ENCODE data around the gene DEK.
"Not testable (repeated sequence)": the region's sequence is repeated elsewhere in the genome, so short reads cannot be mapped to it uniquely, and the experiment has no call there.

Gene DEK

GRCh38 chr6:18187701-18188100 lies 76.6 kb downstream of the DEK start:
- no peak for DNase-seq

GRCh38 chr6:18186540-18187250 lies 77.6 kb downstream of the DEK start:
- DNase-seq = no peak

- no peak for DNase-seq
These were observed 78.3 kb downstream of the DEK start for GRCh38 chr6:18186033-18186432.

- DNase-seq = no peak
These were observed 78.7 kb downstream of the DEK start for GRCh38 chr6:18185624-18186023.

GRCh38 chr6:18183766-18184165 lies 80.6 kb downstream of the DEK start:
- DNase-seq = no peak

- no peak for DNase-seq
These were observed 81.8 kb downstream of the DEK start for GRCh38 chr6:18182568-18182967.

GRCh38 chr6:18179770-18180356 lies 84.5 kb downstream of the DEK start:
- DNase-seq = no peak

GRCh38 chr6:18178960-18179615 lies 85.2 kb downstream of the DEK start:
- DNase-seq = no peak

- DNase-seq = no peak
These were observed 86.9 kb downstream of the DEK start for GRCh38 chr6:18177286-18177965.

GRCh38 chr6:18176198-18176597 lies 88.1 kb downstream of the DEK start:
- not testable (repeated sequence) for DNase-seq

Data from cerebellar nuclear complex (tissue), 1 donor.